Activated T-helper 1 cell treated with anti-CD3 and anti-CD28 coated beads, Interleukin-12 subunit alpha, Interleukin-12 subunit beta, Interleukin-2, Interleukin-4 antibody, amounts not matched to agents 30 ng/mL and 10 ng/mL and 1 ng/mL, durations not matched to agents 14 hours and 24 hours and 36 hours (primary cell): ENCODE measurements around the gene LRRC1. TPM values are rescaled to one million over a fixed set of nuclear protein-coding genes. Genes with fewer than 3 reads are reported as not detected.
"Not testable (repeated sequence)": the region's sequence is repeated elsewhere in the genome, so short reads cannot be mapped to it uniquely, and the experiment has no call there.

Experiments
- DNase-seq: peaks from one replicate; pipeline ENCODE4 v3.0.0; 2021; ENCODE audit warnings: low spot score
- H3K27ac Mint-ChIP-seq: one replicate; pipeline ENCODE4 v1.8.0; 2021; ENCODE audit warnings: mild to moderate bottlenecking, mixed read lengths
- H3K27me3 Mint-ChIP-seq: one replicate; pipeline ENCODE4 v1.8.0; 2022; ENCODE audit warnings: mild to moderate bottlenecking, moderate library complexity, mixed read lengths; ENCODE audit not compliant: insufficient read depth
- H3K36me3 Mint-ChIP-seq: one replicate; pipeline ENCODE4 v1.8.0; 2021; ENCODE audit warnings: low read depth, mixed read lengths
- H3K4me1 Mint-ChIP-seq: one replicate; pipeline ENCODE4 v1.8.0; 2021; ENCODE audit warnings: low read depth, mixed read lengths
- H3K4me3 Mint-ChIP-seq: one replicate; pipeline ENCODE4 v1.8.0; 2021; ENCODE audit warnings: mild to moderate bottlenecking, moderate library complexity, mixed read lengths
- H3K9me3 Mint-ChIP-seq: one replicate; pipeline ENCODE4 v1.8.0; 2021; ENCODE audit warnings: mixed read lengths
- intact Hi-C: fragments of 100-400 bp; cut with micrococcal nuclease; formaldehyde crosslinking; loops from one replicate; pipeline ENCODE4 v1.15.1; 2024
- total RNA-seq: library from RNA; stranded (reverse); gene quantifications from 2 replicates; pipeline ENCODE4 v1.2.3, GENCODE V29; 2022

Gene LRRC1
- total RNA-seq, 1 donor from 2014 or later = 1.7 TPM

- Mint-ChIP-seq H3K4me1 (no peaks in the 10 kb centered on the region), H3K36me3 (no peaks in the 10 kb centered on the region), H3K27ac (no peak overlapping the region), H3K9me3 (no peaks in the 10 kb centered on the region), H3K4me3 (no peak overlapping the region), H3K27me3 (peaks cover 4% of the 10 kb centered on the region)
- intact Hi-C loops = no loop called here
- no peak for DNase-seq
Observed at GRCh38 chr6:53768636-53769035, 26.2 kb upstream of the LRRC1 start.

GRCh38 chr6:53770780-53771249 is 24.0 kb upstream of the LRRC1 start:
- no peak for DNase-seq
- intact Hi-C loops = no loop called here
- H3K27me3 Mint-ChIP-seq = peaks cover 6% of the 10 kb centered on the region
- no peak overlapping the region for H3K27ac Mint-ChIP-seq
- H3K9me3 Mint-ChIP-seq = no peaks in the 10 kb centered on the region
- no peaks in the 10 kb centered on the region for H3K36me3 Mint-ChIP-seq
- no peak overlapping the region for H3K4me3 Mint-ChIP-seq
- H3K4me1 Mint-ChIP-seq = no peaks in the 10 kb centered on the region

GRCh38 chr6:53771785-53772624 is 22.8 kb upstream of the LRRC1 start:
- Mint-ChIP-seq H3K4me3 (no peak overlapping the region), H3K27me3 (peaks cover 10% of the 10 kb centered on the region), H3K4me1 (no peaks in the 10 kb centered on the region), H3K9me3 (no peaks in the 10 kb centered on the region), H3K27ac (no peak overlapping the region), H3K36me3 (no peaks in the 10 kb centered on the region)
- intact Hi-C loops = no loop called here
- no peak for DNase-seq

- no peak for DNase-seq
- no peaks in the 10 kb centered on the region for H3K36me3 Mint-ChIP-seq
- no peak overlapping the region for H3K4me3 Mint-ChIP-seq
- peaks cover 10% of the 10 kb centered on the region for H3K27me3 Mint-ChIP-seq
- no peaks in the 10 kb centered on the region for H3K9me3 Mint-ChIP-seq
- no peaks in the 10 kb centered on the region for H3K4me1 Mint-ChIP-seq
- intact Hi-C loops = no loop called here
- H3K27ac Mint-ChIP-seq = no peak overlapping the region
Observed at GRCh38 chr6:53773044-53773696, 21.6 kb upstream of the LRRC1 start.

GRCh38 chr6:53776152-53776551 is 18.7 kb upstream of the LRRC1 start:
- H3K36me3 Mint-ChIP-seq, H3K4me3 Mint-ChIP-seq, H3K4me1 Mint-ChIP-seq, intact Hi-C loops, H3K9me3 Mint-ChIP-seq, DNase-seq, H3K27ac Mint-ChIP-seq: not testable (repeated sequence)
- H3K27me3 Mint-ChIP-seq = peaks cover 14% of the 10 kb centered on the region

- intact Hi-C loops, H3K9me3 Mint-ChIP-seq, H3K4me1 Mint-ChIP-seq, DNase-seq, H3K27ac Mint-ChIP-seq, H3K4me3 Mint-ChIP-seq, H3K36me3 Mint-ChIP-seq: not testable (repeated sequence)
- H3K27me3 Mint-ChIP-seq = peaks cover 15% of the 10 kb centered on the region
Observed at GRCh38 chr6:53784991-53785390, 9.8 kb upstream of the LRRC1 start.

GRCh38 chr6:53786832-53787231 is 8.0 kb upstream of the LRRC1 start:
- Mint-ChIP-seq H3K4me1 (no peaks in the 10 kb centered on the region), H3K9me3 (no peaks in the 10 kb centered on the region), H3K4me3 (no peak overlapping the region), H3K36me3 (no peaks in the 10 kb centered on the region), H3K27ac (no peak overlapping the region), H3K27me3 (peaks cover 20% of the 10 kb centered on the region)
- intact Hi-C loops = no loop called here
- DNase-seq = no peak

GRCh38 chr6:53790886-53791285 is 3.9 kb upstream of the LRRC1 start:
- H3K36me3 Mint-ChIP-seq = no peaks in the 10 kb centered on the region
- intact Hi-C loops = loop anchor here (10.0 kb wide), 1 partner anchor 1506 kb away; the partner anchor contains the start of gene MCM3
- H3K9me3 Mint-ChIP-seq = no peaks in the 10 kb centered on the region
- no peak overlapping the region for H3K27ac Mint-ChIP-seq
- DNase-seq = no peak
- no peak overlapping the region for H3K4me3 Mint-ChIP-seq
- H3K4me1 Mint-ChIP-seq = peaks cover 24% of the 10 kb centered on the region
- peaks cover 36% of the 10 kb centered on the region for H3K27me3 Mint-ChIP-seq

- no peak overlapping the region for H3K4me3 Mint-ChIP-seq
- H3K36me3 Mint-ChIP-seq = no peaks in the 10 kb centered on the region
- intact Hi-C loops = loop anchor here (10.0 kb wide), 1 partner anchor 1507 kb away; the partner anchor contains the start of gene MCM3
- no peak overlapping the region for H3K27ac Mint-ChIP-seq
- no peak for DNase-seq
- no peaks in the 10 kb centered on the region for H3K9me3 Mint-ChIP-seq
- H3K4me1 Mint-ChIP-seq = peaks cover 35% of the 10 kb centered on the region
- peaks cover 46% of the 10 kb centered on the region for H3K27me3 Mint-ChIP-seq
Observed at GRCh38 chr6:53792016-53792415, 2.8 kb upstream of the LRRC1 start.

GRCh38 chr6:53792973-53793317 is 1.9 kb upstream of the LRRC1 start:
- DNase-seq = no peak
- H3K27ac Mint-ChIP-seq = no peak overlapping the region
- H3K4me1 Mint-ChIP-seq = peaks cover 41% of the 10 kb centered on the region
- intact Hi-C loops = loop anchor here (10.0 kb wide), 1 partner anchor 1508 kb away; the partner anchor contains the start of gene MCM3
- peak overlapping the region; percentile 96 for H3K4me3 Mint-ChIP-seq
- no peaks in the 10 kb centered on the region for H3K36me3 Mint-ChIP-seq
- H3K27me3 Mint-ChIP-seq = peaks cover 50% of the 10 kb centered on the region
- H3K9me3 Mint-ChIP-seq = no peaks in the 10 kb centered on the region

GRCh38 chr6:53793318-53794136 is 1.3 kb upstream of the LRRC1 start:
- Mint-ChIP-seq H3K36me3 (no peaks in the 10 kb centered on the region), H3K27me3 (peaks cover 50% of the 10 kb centered on the region), H3K4me3 (peak overlapping the region; percentile 96), H3K9me3 (no peaks in the 10 kb centered on the region), H3K27ac (peak overlapping the region; percentile 84), H3K4me1 (peaks cover 41% of the 10 kb centered on the region)
- peak; percentile 19 for DNase-seq
- intact Hi-C loops = loop anchor here (1.0 to 10.0 kb wide), 6 partner anchors 65 to 1509 kb away; partner anchors contain the start of gene MCM3

- DNase-seq = peak; percentile 32
- H3K36me3 Mint-ChIP-seq = no peaks in the 10 kb centered on the region
- H3K27me3 Mint-ChIP-seq = peaks cover 53% of the 10 kb centered on the region
- peaks cover 41% of the 10 kb centered on the region for H3K4me1 Mint-ChIP-seq
- H3K9me3 Mint-ChIP-seq = no peaks in the 10 kb centered on the region
- peak overlapping the region; percentile 76 for H3K27ac Mint-ChIP-seq
- H3K4me3 Mint-ChIP-seq = peak overlapping the region; percentile 96
- intact Hi-C loops = loop anchor here (1.0 to 10.0 kb wide), 6 partner anchors 65 to 1509 kb away; partner anchors contain the start of gene MCM3
Observed at GRCh38 chr6:53794137-53794719, 577 bp upstream of the LRRC1 start.
